Measurements from ENCODE around the gene NFYC.

Gene NFYC

GRCh38 chr1:40788561-40789341 lies 97.2 kb downstream of the NFYC start:
- no peak for TF ChIP-seq GATA3 (IDR thresholded peaks at IDR 0.05; ENCODE audit: low read depth, low read length)
- TF ChIP-seq GATA2 (IDR thresholded peaks at IDR 0.05; ENCODE audit: low read depth, low read length) = peak; percentile 50; the same call in 1 of the 2 replicates

DNA sequence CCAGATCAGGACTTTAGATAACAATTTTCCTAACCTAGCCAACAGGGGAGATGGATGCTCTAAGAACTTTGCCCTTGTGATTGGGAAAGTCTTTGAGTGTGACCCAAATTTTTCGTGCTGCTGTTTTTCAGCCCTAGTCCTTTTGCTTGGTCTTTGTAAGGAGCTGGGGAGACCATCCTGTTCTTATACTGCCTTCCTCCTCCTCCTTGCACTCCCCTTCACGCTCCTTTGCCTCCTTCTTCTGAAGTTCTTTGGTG lies 97.8 kb downstream of the NFYC start:
- TF ChIP-seq GATA3 (IDR thresholded peaks at IDR 0.05; ENCODE audit: low read depth, low read length) (no peak), GATA2 (IDR thresholded peaks at IDR 0.05; ENCODE audit: low read depth, low read length) (no peak)

DNA sequence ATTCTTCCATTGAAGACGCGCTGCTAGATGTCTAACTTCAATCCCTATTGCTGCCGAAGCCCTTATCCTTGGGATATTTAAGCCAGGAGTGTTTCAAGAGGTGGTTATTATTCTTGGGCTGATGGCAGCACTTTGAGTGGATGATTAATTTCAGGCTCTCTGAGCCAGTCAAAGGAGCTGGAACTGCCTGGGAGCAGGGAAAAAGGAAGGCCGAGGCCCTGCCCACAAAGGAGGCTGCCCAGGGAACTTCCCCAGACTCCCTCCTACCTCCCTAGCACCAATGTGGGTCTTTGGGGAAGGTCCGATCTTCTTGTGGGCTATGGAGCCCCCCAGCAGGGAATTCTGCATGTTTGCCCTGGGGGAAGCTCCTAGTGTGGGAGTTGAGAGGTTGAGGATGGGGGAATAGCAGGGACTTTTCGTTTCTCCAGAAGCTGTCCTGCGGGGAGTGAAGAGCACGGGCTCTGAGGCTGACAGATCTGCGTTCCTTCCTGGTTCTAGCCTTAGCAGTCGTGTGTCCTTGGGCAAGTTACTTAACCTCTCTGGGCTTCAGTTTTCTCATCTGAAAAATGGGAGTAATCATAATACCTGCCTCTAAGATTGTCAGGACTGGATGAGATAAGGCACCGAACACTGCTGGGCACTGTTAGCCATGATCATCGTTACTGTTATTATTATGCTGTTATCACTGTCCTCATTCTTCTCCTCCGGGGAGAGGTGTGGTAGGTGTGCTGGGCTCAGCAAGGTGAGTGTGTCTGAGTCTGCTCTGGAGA lies 98.3 kb downstream of the NFYC start:
- TF ChIP-seq GATA3 (IDR thresholded peaks at IDR 0.05; ENCODE audit: low read depth, low read length) (no peak), GATA2 (IDR thresholded peaks at IDR 0.05; ENCODE audit: low read depth, low read length) (no peak)

DNA sequence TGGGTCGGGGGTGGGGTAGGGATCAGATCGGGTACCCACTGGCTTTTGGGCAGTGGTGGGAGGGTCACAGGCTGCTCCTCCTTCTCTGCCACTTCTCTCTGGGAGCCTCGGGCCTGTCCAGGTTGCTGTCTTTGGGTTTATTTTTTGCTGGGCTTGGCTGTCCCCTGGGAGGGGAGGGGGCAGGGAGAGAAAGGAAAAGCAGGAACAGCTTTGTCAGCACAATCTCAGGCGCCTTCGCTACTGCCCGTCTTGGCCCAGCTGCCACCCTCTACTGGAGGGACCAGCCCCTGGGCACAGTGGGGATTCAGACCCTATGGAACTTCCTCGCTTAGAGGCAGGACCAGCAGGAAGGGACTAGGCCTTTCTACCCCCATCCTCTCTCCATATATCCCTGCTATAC lies 100.5 kb downstream of the NFYC start:
- TF ChIP-seq GATA3 (IDR thresholded peaks at IDR 0.05; ENCODE audit: low read depth, low read length) = no peak
- no peak for TF ChIP-seq GATA2 (IDR thresholded peaks at IDR 0.05; ENCODE audit: low read depth, low read length)

GRCh38 chr1:40793617-40794016 lies 102.1 kb downstream of the NFYC start:
- TF ChIP-seq GATA2 (IDR thresholded peaks at IDR 0.05; ENCODE audit: low read depth, low read length) = no peak
- no peak for TF ChIP-seq GATA3 (IDR thresholded peaks at IDR 0.05; ENCODE audit: low read depth, low read length)

DNA sequence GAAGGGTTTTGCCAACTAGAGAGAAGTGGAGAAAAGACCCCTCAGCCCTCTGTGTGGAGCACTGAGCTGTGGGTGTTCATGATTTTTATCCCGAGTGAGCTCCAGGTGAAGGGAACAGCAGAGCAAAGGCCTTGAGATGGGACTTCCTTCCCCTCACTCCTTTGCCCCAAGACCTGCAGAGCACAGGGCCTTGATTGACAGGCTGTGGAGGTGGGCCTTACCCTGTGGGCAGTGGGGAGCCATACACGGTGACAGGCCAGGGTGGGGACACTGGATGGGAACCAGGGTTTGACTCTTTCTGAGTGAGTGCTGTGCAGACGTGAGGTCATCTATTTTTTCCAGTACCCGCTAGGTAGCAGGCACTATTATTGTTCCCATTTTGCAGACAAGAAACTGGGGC lies 102.5 kb downstream of the NFYC start:
- TF ChIP-seq GATA2 (IDR thresholded peaks at IDR 0.05; ENCODE audit: low read depth, low read length) (no peak), GATA3 (IDR thresholded peaks at IDR 0.05; ENCODE audit: low read depth, low read length) (no peak)

DNA sequence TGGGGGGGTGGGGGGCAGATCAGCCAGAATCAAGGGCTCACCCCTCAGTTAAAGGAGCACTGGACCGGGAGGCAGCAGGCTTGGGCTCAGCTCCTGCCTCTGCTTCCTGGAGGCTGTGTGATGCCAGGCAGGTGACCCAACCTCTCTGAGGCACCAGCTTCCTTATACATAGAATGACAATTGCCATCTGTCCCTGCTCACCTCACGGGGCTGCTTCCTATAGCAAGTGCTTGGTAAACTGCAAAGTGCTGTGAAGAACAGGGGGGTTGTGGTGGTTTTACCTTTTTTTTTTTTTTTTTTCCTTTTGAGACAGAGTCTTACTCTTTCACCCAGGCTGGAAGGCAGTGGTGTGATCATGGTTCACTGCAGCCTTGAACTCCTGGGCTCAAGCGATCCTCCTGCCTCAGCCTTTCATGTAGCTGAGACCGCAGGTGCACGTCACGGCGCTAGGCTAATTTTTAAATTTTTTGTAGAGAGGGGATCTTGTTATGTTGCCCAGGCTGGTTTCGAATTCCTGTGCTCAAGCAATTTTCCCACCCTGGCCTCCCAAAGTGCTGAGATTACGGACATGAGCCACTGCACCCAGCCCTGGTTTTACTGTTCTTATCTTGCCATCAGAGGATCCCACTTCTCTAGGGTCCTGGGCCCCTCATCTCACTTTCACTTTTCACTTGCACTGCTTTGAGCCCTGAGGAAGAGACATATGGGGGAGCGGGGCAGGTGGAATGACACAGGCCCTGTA lies 103.6 kb downstream of the NFYC start:
- TF ChIP-seq GATA2 (IDR thresholded peaks at IDR 0.05; ENCODE audit: low read depth, low read length) = no peak
- TF ChIP-seq GATA3 (IDR thresholded peaks at IDR 0.05; ENCODE audit: low read depth, low read length) = no peak

- TF ChIP-seq GATA2 (IDR thresholded peaks at IDR 0.05; ENCODE audit: low read depth, low read length) = no peak
- no peak for TF ChIP-seq GATA3 (IDR thresholded peaks at IDR 0.05; ENCODE audit: low read depth, low read length)
These were observed 104.5 kb downstream of the NFYC start for GRCh38 chr1:40795811-40796586.

GRCh38 chr1:40796939-40797667 lies 105.6 kb downstream of the NFYC start:
- TF ChIP-seq GATA2 (IDR thresholded peaks at IDR 0.05; ENCODE audit: low read depth, low read length) (no peak), GATA3 (IDR thresholded peaks at IDR 0.05; ENCODE audit: low read depth, low read length) (no peak)

- TF ChIP-seq GATA2 (IDR thresholded peaks at IDR 0.05; ENCODE audit: low read depth, low read length) (no peak), GATA3 (IDR thresholded peaks at IDR 0.05; ENCODE audit: low read depth, low read length) (no peak)
These were observed 106.1 kb downstream of the NFYC start for GRCh38 chr1:40797668-40798010.

GRCh38 chr1:40798366-40799281 lies 107.1 kb downstream of the NFYC start:
- no peak for TF ChIP-seq GATA2 (IDR thresholded peaks at IDR 0.05; ENCODE audit: low read depth, low read length)
- no peak for TF ChIP-seq GATA3 (IDR thresholded peaks at IDR 0.05; ENCODE audit: low read depth, low read length)

- TF ChIP-seq GATA2 (IDR thresholded peaks at IDR 0.05; ENCODE audit: low read depth, low read length) = no peak
These were observed 107.9 kb downstream of the NFYC start for GRCh38 chr1:40799351-40799867.

Data from SH-SY5Y (cell line).